Measurements from ENCODE around the gene ZNHIT1. TPM values are rescaled to one million over a fixed set of nuclear protein-coding genes. Genes with fewer than 3 reads are reported as not detected.

Gene ZNHIT1
- total and polyA plus RNA-seq, 2 donors from 2014 or later = 74.9 to 208 TPM

DNA sequence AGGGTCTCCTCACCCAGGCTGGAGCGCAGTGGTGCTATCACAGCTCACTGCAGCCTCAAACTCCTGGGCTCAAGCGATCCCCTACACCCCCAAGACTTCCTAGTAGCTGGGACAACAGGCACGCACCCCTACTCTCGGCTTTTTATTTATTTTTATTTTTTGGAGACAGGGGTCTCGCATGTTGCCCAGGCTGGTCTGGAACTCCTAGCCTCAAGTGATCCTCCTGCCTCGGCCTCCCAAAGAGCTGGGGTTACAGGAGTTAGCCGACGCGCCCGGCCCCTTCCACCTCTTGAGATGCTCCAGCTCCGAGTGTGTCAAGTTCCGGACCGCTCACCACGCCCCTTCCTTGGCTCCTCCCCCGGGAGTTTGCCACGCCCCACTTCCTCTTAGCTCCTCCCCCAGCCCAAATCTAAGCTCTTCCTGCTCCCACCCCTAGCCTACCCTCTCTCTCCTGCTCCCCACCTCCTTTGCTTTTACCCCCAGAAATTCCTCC lies 44.2 kb upstream of the ZNHIT1 start:
- FAIRE-seq (no peak), DNase-seq (peak in 1 of 5 donors; percentile 69)
- Histone ChIP-seq H3K4me1 (ENCODE audit: control insufficient read depth in 2 of 3, insufficient read depth in 2 of 3, low read depth in 1 of 3, low read length in 3 of 3) (peaks cover 0 to 8% (median 0%) of the 10 kb centered on the region in 3 donors), H3K9me3 (ENCODE audit: control insufficient read depth in 2 of 3, insufficient read depth in 1 of 3, low read length in 3 of 3) (no peaks in the 10 kb centered on the region), H3K36me3 (ENCODE audit: control insufficient read depth in 2 of 3, insufficient read depth in 3 of 3, low read length in 3 of 3) (no peaks in the 10 kb centered on the region), H3K27ac (ENCODE audit: low read depth in 2 of 2, low read length in 2 of 2) (no peak overlapping the region), H3K4me3 (ENCODE audit: low read length in 3 of 3) (no peak overlapping the region), H3K9ac (ENCODE audit: low read length in 3 of 3) (no peak overlapping the region), H3K27me3 (ENCODE audit: control insufficient read depth, insufficient read depth, low read length) (peaks cover 69% of the 10 kb centered on the region)
- TF ChIP-seq, protein P1, sequence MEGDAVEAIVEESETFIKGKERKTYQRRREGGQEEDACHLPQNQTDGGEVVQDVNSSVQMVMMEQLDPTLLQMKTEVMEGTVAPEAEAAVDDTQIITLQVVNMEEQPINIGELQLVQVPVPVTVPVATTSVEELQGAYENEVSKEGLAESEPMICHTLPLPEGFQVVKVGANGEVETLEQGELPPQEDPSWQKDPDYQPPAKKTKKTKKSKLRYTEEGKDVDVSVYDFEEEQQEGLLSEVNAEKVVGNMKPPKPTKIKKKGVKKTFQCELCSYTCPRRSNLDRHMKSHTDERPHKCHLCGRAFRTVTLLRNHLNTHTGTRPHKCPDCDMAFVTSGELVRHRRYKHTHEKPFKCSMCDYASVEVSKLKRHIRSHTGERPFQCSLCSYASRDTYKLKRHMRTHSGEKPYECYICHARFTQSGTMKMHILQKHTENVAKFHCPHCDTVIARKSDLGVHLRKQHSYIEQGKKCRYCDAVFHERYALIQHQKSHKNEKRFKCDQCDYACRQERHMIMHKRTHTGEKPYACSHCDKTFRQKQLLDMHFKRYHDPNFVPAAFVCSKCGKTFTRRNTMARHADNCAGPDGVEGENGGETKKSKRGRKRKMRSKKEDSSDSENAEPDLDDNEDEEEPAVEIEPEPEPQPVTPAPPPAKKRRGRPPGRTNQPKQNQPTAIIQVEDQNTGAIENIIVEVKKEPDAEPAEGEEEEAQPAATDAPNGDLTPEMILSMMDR (IDR thresholded peaks at IDR 0.05; ENCODE audit: borderline replicate concordance, extremely low read depth, insufficient read depth) = no peak
- intact Hi-C loops (cut with DNase I) = no loop called here

DNA sequence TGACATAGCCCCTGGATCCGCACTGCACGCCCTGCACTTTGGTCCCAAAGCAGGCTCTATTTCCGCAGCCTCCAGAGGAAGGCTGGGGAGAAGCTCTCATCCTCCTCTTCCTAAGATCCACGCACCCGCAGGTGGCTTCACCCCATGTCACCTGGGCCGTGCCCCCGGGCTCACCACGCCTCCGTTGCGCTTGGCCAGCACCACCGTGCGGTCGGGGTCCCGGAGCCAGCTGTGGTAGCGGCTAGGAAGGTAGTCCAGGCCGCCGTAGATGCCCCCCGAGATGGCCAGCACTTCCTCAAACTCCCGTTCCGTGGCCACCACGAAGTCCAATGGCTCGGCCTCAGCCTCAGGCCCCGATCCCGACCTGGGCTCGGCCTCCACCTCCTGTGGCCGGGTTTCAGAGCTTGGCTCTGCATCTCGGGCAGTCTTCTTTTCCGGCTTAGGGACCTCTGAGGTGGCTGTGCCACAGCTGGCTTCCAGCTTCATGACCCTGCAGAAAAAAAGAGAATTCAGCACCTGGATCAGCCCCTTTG lies 43.6 kb upstream of the ZNHIT1 start:
- intact Hi-C loops (cut with DNase I) = no loop called here

GRCh38 chr7:101175664-101176063 lies 42.3 kb upstream of the ZNHIT1 start:
- H3K4me1 ChIP-seq (ENCODE audit: control insufficient read depth in 2 of 3, insufficient read depth in 2 of 3, low read depth in 1 of 3, low read length in 3 of 3) = peaks cover 0 to 8% (median 0%) of the 10 kb centered on the region in 3 donors
- intact Hi-C loops (cut with DNase I) = no loop called here
- H3K27me3 ChIP-seq (ENCODE audit: control insufficient read depth, insufficient read depth, low read length) = peaks cover 59% of the 10 kb centered on the region
- TF ChIP-seq, protein P1 (IDR thresholded peaks at IDR 0.05; ENCODE audit: borderline replicate concordance, extremely low read depth, insufficient read depth) = no peak
- no peaks in the 10 kb centered on the region for H3K9me3 ChIP-seq (ENCODE audit: control insufficient read depth in 2 of 3, insufficient read depth in 1 of 3, low read length in 3 of 3)
- DNase-seq (no peak), FAIRE-seq (no peak)
- no peak overlapping the region for H3K4me3 ChIP-seq (ENCODE audit: low read length in 3 of 3)
- H3K27ac ChIP-seq (ENCODE audit: low read depth in 2 of 2, low read length in 2 of 2) = no peak overlapping the region
- no peak overlapping the region for H3K9ac ChIP-seq (ENCODE audit: low read length in 3 of 3)
- no peaks in the 10 kb centered on the region for H3K36me3 ChIP-seq (ENCODE audit: control insufficient read depth in 2 of 3, insufficient read depth in 3 of 3, low read length in 3 of 3)

More for the DNA sequence above, 43.6 kb upstream of the ZNHIT1 start:
- H3K9ac ChIP-seq (ENCODE audit: low read length in 3 of 3) = no peak overlapping the region
- H3K4me1 ChIP-seq (ENCODE audit: control insufficient read depth in 2 of 3, insufficient read depth in 2 of 3, low read depth in 1 of 3, low read length in 3 of 3) = peaks cover 0 to 8% (median 0%) of the 10 kb centered on the region in 3 donors
- H3K9me3 ChIP-seq (ENCODE audit: control insufficient read depth in 2 of 3, insufficient read depth in 1 of 3, low read length in 3 of 3) = no peaks in the 10 kb centered on the region
- TF ChIP-seq, protein P1 (IDR thresholded peaks at IDR 0.05; ENCODE audit: borderline replicate concordance, extremely low read depth, insufficient read depth) = no peak
- no peaks in the 10 kb centered on the region for H3K36me3 ChIP-seq (ENCODE audit: control insufficient read depth in 2 of 3, insufficient read depth in 3 of 3, low read length in 3 of 3)
- DNase-seq (no peak), FAIRE-seq (no peak)
- H3K4me3 ChIP-seq (ENCODE audit: low read length in 3 of 3) = no peak overlapping the region
- peaks cover 67% of the 10 kb centered on the region for H3K27me3 ChIP-seq (ENCODE audit: control insufficient read depth, insufficient read depth, low read length)
- no peak overlapping the region for H3K27ac ChIP-seq (ENCODE audit: low read depth in 2 of 2, low read length in 2 of 2)

Data from kidney (tissue), 14 donors.